Measurements from ENCODE around the gene RHOH. TPM values are rescaled to one million over a fixed set of nuclear protein-coding genes. Genes with fewer than 3 reads are reported as not detected.

RHOH gene
- total and polyA plus RNA-seq, 9 of the 15 experiments (the other 6 are each of a cell fraction or from before 2014, with no cell fraction given): 14.3 to 37.7 (median 23.2) TPM

GRCh38 chr4:40205259-40206198 lies 8.7 kb downstream of the RHOH start (continued):
- TF ChIP-seq DDX20 (tag; IDR thresholded peaks at IDR 0.05; ENCODE audit: low read depth): 0 out of 2 replicates have a peak, but pooled peaks have one; percentile 22
- no peak for TF ChIP-seq ARHGAP35 (IDR thresholded peaks at IDR 0.05; ENCODE audit: partially characterized antibody)
- no peak for TF ChIP-seq ZNF282 (CRISPR knock-in tag; IDR thresholded peaks at IDR 0.05)
- no peak for TF ChIP-seq ESRRB (CRISPR knock-in tag; IDR thresholded peaks at IDR 0.05; ENCODE audit: borderline replicate concordance)
- TF ChIP-seq E2F1 (CRISPR knock-in tag; IDR thresholded peaks at IDR 0.05): 0 out of 2 replicates have a peak, but pooled peaks have one; percentile 49
- TF ChIP-seq SMAD4 (CRISPR knock-in tag; conservative IDR thresholded peaks at IDR 0.05): peak; percentile 83
- TF ChIP-seq CBFA2T2 (conservative IDR thresholded peaks at IDR 0.05): no peak; the same call in 1 of the 2 replicates
- no peak for TF ChIP-seq SRSF3 (IDR thresholded peaks at IDR 0.05; ENCODE audit: insufficient read depth, low read length)
- TF ChIP-seq, protein P1, sequence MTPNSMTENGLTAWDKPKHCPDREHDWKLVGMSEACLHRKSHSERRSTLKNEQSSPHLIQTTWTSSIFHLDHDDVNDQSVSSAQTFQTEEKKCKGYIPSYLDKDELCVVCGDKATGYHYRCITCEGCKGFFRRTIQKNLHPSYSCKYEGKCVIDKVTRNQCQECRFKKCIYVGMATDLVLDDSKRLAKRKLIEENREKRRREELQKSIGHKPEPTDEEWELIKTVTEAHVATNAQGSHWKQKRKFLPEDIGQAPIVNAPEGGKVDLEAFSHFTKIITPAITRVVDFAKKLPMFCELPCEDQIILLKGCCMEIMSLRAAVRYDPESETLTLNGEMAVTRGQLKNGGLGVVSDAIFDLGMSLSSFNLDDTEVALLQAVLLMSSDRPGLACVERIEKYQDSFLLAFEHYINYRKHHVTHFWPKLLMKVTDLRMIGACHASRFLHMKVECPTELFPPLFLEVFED (CRISPR knock-in tag; conservative IDR thresholded peaks at IDR 0.05): no peak
- TF ChIP-seq, protein P2, sequence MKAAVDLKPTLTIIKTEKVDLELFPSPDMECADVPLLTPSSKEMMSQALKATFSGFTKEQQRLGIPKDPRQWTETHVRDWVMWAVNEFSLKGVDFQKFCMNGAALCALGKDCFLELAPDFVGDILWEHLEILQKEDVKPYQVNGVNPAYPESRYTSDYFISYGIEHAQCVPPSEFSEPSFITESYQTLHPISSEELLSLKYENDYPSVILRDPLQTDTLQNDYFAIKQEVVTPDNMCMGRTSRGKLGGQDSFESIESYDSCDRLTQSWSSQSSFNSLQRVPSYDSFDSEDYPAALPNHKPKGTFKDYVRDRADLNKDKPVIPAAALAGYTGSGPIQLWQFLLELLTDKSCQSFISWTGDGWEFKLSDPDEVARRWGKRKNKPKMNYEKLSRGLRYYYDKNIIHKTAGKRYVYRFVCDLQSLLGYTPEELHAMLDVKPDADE (conservative IDR thresholded peaks at IDR 0.05; ENCODE audit: control insufficient read depth, low read depth, low read length): no peak
- TF ChIP-seq NCOA4 (IDR thresholded peaks at IDR 0.05; ENCODE audit: partially characterized antibody): no peak
- TF ChIP-seq SLC30A9 (CRISPR knock-in tag; IDR thresholded peaks at IDR 0.05): no peak
- no peak for TF ChIP-seq MAFG (tag; conservative IDR thresholded peaks at IDR 0.05)
- TF ChIP-seq, protein P3, sequence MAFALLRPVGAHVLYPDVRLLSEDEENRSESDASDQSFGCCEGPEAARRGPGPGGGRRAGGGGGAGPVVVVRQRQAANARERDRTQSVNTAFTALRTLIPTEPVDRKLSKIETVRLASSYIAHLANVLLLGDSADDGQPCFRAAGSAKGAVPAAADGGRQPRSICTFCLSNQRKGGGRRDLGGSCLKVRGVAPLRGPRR (CRISPR knock-in tag; IDR thresholded peaks at IDR 0.05): no peak
- no peak for TF ChIP-seq E4F1 (CRISPR knock-in tag; IDR thresholded peaks at IDR 0.05; ENCODE audit: borderline replicate concordance)
- TF ChIP-seq NFIX (CRISPR knock-in tag; IDR thresholded peaks at IDR 0.05; ENCODE audit: low read depth): no peak
- TF ChIP-seq THRAP3 (IDR thresholded peaks at IDR 0.05; ENCODE audit: borderline replicate concordance): no peak
- TF ChIP-seq SMARCB1 (IDR thresholded peaks at IDR 0.05; ENCODE audit: insufficient read length, low read depth): peak; percentile 13
- TF ChIP-seq ZNF695 (CRISPR knock-in tag; IDR thresholded peaks at IDR 0.05): no peak
- peak; percentile 54; the same call in 1 of the 2 replicates for TF ChIP-seq GATAD2B (IDR thresholded peaks at IDR 0.05; ENCODE audit: borderline replicate concordance)
- TF ChIP-seq ZNF197 (CRISPR knock-in tag; IDR thresholded peaks at IDR 0.05; ENCODE audit: low read depth): peak; percentile 59; the same call in 1 of the 2 replicates

Data from K562 (cell line).